Pancreas (tissue), 10 donors: ENCODE results near the gene NPPC. TPM values are rescaled to one million over a fixed set of nuclear protein-coding genes. Genes with fewer than 3 reads are reported as not detected.

ENCODE experiments used
- ATAC-seq, 4 donors: fragments of 200-7000 bp; cut with Tn5 transposase; one replicate each; pipeline versions ENCODE4 v1.8.0 to v1.9.1; 2020; ENCODE audit warnings: mild to moderate bottlenecking in 4 of 4, moderate library complexity in 4 of 4
- DNase-seq, 6 donors: peaks; one replicate each; pipeline ENCODE4 v3.0.0-alpha.2; 2020
- FAIRE-seq: peaks from 2 replicates; lab custom pipeline; 2012; peaks lifted over from hg19 to GRCh38; lab: Jason Lieb, UNC
- H3K27ac ChIP-seq, 4 donors: fragments of 200-600 bp; sonication (generic); 1 replicate in 3 of 4; 2 replicates in 1 of 4; pipeline versions ENCODE4 v1.5.0 to v1.8.0; 2020
- H3K27me3 ChIP-seq, 4 donors: fragments of 200-600 bp; one replicate each; pipeline ENCODE4 v1.8.0; 2021
- H3K36me3 ChIP-seq, 3 donors: fragments of 200-600 bp; sonication (generic) in 1 of 3; one replicate each; pipeline versions ENCODE4 v1.5.0 to v1.8.0; 2020 to 2021
- H3K4me1 ChIP-seq, 3 donors: fragments of 200-600 bp; one replicate each; pipeline ENCODE4 v1.8.0; 2021
- H3K4me3 ChIP-seq, 4 donors: fragments of 200-600 bp; sonication (generic) in 2 of 4; one replicate each; pipeline versions ENCODE4 v1.5.0 to v1.8.0; 2020 to 2021
- H3K9me3 ChIP-seq, 4 donors: fragments of 200-600 bp; one replicate each; pipeline ENCODE4 v1.8.0; 2021
- WGBS, 2 donors: extraction: QIAGEN DNeasy Blood & Tissue Kit; methylation state at CpG; one replicate each; pipeline ENCODE4 v1.1.7; 2013; 5-methylcytosine and 5-hydroxymethylcytosine counted together
- intact Hi-C, 3 donors: fragments of 100-400 bp; cut with DNase I; formaldehyde crosslinking; loops; one replicate each; pipeline versions ENCODE4 v1.11.1 to v1.14.2; 2022
- polyA plus RNA-seq, 2 donors: library from polyadenylated mRNA; stranded (reverse); fragments of 200-250 nt; gene quantifications; one replicate each; pipeline ENCODE4 v1.2.3, GENCODE V29; 2013
- total RNA-seq, 6 donors: library from RNA; stranded (reverse); fragmentation: NEBNext Ultra II Directional in 4 of 6; extraction: Animal tissue kit (Norgen Biotek cat#: 25700) in 4 of 6; gene quantifications; one replicate each; pipeline versions ENCODE4 v1.2.1 to v1.2.4, GENCODE V29; 2021 to 2023
- TF ChIP-seq, protein P1 (sequence below), 4 donors: fragments of 200-600 bp; sonication (generic) in 3 of 4; IDR thresholded peaks; one replicate each; pipeline versions ENCODE4 v1.5.0 to v1.8.0; 2021; ENCODE audit warnings: antibody characterized with exemption in 4 of 4
- donor health status: healthy with polysubstance abuse.
- donor health status: DM: no; HTN: no; CAD: no; lungs with moderate emphysema.
- donor health status: DM: no; HTN: no; CAD: no.
- donor health status: control.
- donor health status: control.
- donor health status: Bipolar disorder and iron deficiency.
- donor health status: DM: yes; HTN: yes; CAD: no.
- donor health status: DM: no; HTN: no; CAD: no.
- donor health status: DM: no; HTN: no; CAD: no.
- donor health status: DM: yes; HTN: yes; CAD: no.

The NPPC gene
- total and polyA plus RNA-seq, 8 donors, result 0.26 TPM; not detected in 7

DNA sequence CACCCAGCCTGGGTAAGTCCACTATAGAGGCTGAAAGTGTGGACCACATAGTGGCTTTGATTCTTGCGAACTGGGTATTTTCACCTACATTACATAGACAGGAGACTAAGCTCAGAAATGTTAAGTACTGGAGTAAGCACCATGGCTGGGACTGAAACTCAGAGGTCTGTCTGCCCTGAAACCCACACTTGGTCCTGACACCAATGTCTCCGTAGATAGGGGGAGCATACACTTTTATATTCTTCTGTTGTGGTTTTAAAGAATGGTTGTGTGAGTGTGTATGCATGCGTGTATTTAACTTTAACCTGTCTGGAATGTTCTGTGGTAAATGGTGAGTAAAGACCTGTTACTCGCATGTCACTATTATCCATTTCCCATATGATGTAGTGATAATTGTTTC is 10.3 kb upstream of the NPPC start:
- FAIRE-seq, result no peak
- intact Hi-C loops, result no loop called here
- no peak overlapping the region for H3K4me3 ChIP-seq
- H3K27me3 ChIP-seq, result no peaks in the 10 kb centered on the region
- TF ChIP-seq, protein P1, sequence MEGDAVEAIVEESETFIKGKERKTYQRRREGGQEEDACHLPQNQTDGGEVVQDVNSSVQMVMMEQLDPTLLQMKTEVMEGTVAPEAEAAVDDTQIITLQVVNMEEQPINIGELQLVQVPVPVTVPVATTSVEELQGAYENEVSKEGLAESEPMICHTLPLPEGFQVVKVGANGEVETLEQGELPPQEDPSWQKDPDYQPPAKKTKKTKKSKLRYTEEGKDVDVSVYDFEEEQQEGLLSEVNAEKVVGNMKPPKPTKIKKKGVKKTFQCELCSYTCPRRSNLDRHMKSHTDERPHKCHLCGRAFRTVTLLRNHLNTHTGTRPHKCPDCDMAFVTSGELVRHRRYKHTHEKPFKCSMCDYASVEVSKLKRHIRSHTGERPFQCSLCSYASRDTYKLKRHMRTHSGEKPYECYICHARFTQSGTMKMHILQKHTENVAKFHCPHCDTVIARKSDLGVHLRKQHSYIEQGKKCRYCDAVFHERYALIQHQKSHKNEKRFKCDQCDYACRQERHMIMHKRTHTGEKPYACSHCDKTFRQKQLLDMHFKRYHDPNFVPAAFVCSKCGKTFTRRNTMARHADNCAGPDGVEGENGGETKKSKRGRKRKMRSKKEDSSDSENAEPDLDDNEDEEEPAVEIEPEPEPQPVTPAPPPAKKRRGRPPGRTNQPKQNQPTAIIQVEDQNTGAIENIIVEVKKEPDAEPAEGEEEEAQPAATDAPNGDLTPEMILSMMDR (IDR thresholded peaks at IDR 0.05), result no peak
- no peaks in the 10 kb centered on the region for H3K36me3 ChIP-seq
- no peaks in the 10 kb centered on the region for H3K9me3 ChIP-seq
- WGBS, 2 donors, result 81 to 83% methylated on average over 4 of the region's 4 CpGs
- H3K27ac ChIP-seq, result no peak overlapping the region
- no peaks in the 10 kb centered on the region for H3K4me1 ChIP-seq
- ATAC-seq, result no peak
- DNase-seq, result no peak

DNA sequence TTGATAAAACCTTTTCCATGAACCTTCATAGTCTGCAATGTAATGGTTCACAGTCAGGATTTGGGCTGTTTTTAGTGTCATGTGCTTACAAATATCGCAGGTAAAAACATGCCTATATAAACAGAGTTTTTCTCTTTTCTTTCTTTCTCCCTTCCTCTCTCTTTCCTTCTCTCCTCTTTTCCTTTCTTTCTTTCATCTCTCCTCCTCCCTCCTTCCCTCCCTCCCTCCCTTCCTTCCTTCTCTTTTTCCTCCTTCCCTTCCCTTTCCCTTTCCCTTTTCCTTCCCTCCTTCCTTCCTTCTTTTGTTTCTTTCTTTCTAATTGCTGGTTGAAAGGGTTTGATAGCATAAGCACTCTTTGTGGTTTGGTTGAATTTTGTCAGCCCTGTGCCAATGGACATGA is 9.6 kb upstream of the NPPC start:
- Histone ChIP-seq H3K4me3 (no peak overlapping the region), H3K9me3 (no peaks in the 10 kb centered on the region), H3K36me3 (no peaks in the 10 kb centered on the region), H3K27me3 (no peaks in the 10 kb centered on the region), H3K27ac (no peak overlapping the region), H3K4me1 (no peaks in the 10 kb centered on the region)
- FAIRE-seq (no peak), DNase-seq (no peak), ATAC-seq (no peak)
- intact Hi-C loops, result no loop called here
- 67 to 76% methylated on average over 1 of the region's 1 CpG for WGBS, 2 donors
- TF ChIP-seq, protein P1 (IDR thresholded peaks at IDR 0.05), result no peak

DNA sequence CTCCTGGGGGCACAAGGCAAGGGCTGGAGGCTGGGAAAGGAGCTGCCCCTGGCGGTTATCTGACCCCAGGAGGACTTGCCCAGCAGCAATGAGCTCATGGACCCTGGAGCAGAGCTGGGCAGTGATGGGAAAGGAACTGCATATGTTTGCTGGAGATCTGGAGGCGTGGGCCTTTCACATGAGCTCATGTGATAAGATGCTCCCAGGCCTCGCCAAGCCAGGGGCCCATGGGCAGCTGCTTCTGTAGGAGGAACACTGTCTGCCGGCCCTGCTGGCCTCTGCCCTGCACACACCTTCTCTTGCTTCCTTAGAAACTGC is 9.0 kb upstream of the NPPC start:
- Histone ChIP-seq H3K4me1 (no peaks in the 10 kb centered on the region), H3K36me3 (no peaks in the 10 kb centered on the region), H3K27ac (no peak overlapping the region), H3K4me3 (no peak overlapping the region), H3K27me3 (no peaks in the 10 kb centered on the region), H3K9me3 (no peaks in the 10 kb centered on the region)
- intact Hi-C loops, result no loop called here
- FAIRE-seq (no peak), ATAC-seq (no peak), DNase-seq (no peak)
- TF ChIP-seq, protein P1 (IDR thresholded peaks at IDR 0.05), result no peak
- WGBS, 2 donors, result 67 to 72% methylated on average over 4 of the region's 4 CpGs

DNA sequence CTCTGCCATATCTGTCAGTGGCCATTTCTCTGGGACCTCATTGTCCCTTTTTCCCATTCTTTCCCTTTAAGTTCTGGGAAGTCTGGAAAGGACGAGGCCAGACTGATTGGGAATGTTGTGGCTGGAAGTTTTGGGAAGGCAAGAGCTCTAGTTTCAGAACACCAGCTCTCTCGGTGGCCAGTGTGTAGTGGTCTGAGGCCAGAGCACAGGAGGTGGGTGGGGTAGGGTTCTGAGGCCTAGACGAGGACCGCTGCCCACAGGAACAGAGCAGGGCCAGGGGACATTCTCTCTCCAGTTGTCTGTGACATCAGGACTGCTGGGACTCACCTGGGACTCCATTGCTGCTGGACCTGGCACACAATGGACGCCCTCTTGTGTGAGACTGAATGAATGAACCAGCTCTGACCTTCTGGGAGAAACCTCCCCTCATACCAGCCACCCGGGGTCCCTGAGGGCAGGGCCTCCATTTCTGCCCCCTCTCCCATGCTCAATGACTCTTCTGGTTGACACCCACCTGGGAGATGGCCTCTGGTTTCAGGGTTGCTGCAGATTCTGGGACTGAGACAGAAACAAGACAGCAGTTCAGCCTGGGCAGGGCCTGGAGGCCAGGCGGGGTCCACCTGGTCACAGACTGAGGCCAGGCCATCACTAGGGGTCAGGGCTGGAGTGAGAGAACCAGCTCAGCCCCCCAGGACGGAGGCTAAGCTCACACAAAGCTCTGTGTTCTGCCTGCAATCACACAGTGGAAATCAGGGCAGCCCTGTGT is 8.4 kb upstream of the NPPC start:
- Histone ChIP-seq H3K27ac (no peak overlapping the region), H3K27me3 (no peaks in the 10 kb centered on the region), H3K36me3 (no peaks in the 10 kb centered on the region), H3K4me1 (no peaks in the 10 kb centered on the region), H3K4me3 (no peak overlapping the region), H3K9me3 (no peaks in the 10 kb centered on the region)
- ATAC-seq (no peak), FAIRE-seq (no peak), DNase-seq (no peak)
- intact Hi-C loops, result no loop called here
- WGBS, 2 donors, result 71 to 79% methylated on average over 8 of the region's 8 CpGs
- TF ChIP-seq, protein P1 (IDR thresholded peaks at IDR 0.05), result no peak

DNA sequence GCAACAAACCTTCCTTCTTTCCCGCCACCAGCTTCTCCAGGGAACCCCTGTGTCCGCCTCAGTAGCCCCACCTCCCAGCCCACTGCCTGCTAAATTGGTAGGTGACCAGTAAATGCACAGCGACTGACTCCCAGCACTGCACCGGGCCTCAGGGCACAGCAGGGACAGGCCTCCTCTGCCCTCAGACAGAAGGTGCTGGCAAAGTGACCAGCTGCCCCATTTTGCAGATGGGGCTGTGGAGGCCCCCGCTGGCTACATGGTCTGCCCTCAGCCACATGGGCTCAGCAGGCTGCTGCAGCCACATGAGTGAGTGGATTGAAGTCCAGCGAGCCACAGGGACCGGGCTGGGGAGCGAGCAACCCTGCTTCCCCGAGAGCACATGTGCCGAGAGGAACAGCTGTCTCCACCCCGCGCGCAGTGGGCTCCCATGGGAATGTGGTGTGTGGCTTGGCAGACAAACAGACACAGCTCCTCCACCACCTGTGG is 7.8 kb upstream of the NPPC start:
- no peaks in the 10 kb centered on the region for H3K9me3 ChIP-seq
- no peaks in the 10 kb centered on the region for H3K36me3 ChIP-seq
- ATAC-seq (peak in 1 of 4 donors; percentile 19), FAIRE-seq (no peak), DNase-seq (no peak)
- TF ChIP-seq, protein P1 (IDR thresholded peaks at IDR 0.05), result no peak
- no peaks in the 10 kb centered on the region for H3K4me1 ChIP-seq
- WGBS, 2 donors, result 85 to 86% methylated on average over 13 of the region's 13 CpGs
- intact Hi-C loops, result no loop called here
- no peak overlapping the region for H3K4me3 ChIP-seq
- no peaks in the 10 kb centered on the region for H3K27me3 ChIP-seq
- no peak overlapping the region for H3K27ac ChIP-seq
